Pons (tissue), 1 donor: ENCODE results near the gene CLIC3.
A peak's percentile ranks its signal among the peaks of the same experiment; 100 is the strongest.

ENCODE experiments used
- DNase-seq: peaks from one replicate; pipeline ENCODE4 v3.0.0-alpha.2; 2016; ENCODE audit warnings: low spot score

Gene CLIC3

DNA sequence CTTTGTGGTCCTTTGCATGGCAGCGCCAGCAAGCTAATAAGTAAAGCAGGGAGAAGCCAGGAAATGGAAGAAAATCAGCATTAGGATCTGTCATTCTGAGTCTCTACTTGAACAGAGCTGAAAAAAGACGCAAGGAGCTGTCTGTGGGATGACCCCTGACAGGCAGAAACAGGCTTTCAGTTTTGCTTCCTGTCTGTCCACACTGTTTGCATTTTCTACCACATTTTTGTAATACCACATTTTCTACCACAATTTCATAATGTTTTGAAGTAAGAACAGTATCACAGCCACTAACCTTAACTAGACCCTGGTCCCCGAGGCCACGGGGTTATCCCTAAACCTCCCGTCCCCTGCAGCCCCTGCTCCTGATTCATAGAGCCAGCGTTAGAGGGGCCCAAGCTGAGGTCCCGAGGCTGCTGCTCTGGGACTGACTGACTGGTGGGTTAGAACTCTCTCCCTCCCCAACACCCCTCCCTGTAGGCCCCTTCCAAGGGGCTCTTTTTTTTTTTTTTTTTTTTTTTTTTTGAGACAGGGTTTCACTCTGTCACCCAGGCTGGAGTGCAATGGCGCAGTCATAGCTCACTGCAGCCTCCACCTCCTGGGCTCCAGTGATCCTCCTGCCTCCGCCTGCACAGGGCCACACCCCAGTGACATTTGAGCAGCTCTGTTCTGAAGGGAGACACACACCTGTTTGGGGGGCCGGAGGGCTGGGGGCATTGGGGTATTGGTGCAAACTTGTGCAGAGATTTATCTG is 4.0 kb upstream of the CLIC3 start:
- no peak for DNase-seq

DNA sequence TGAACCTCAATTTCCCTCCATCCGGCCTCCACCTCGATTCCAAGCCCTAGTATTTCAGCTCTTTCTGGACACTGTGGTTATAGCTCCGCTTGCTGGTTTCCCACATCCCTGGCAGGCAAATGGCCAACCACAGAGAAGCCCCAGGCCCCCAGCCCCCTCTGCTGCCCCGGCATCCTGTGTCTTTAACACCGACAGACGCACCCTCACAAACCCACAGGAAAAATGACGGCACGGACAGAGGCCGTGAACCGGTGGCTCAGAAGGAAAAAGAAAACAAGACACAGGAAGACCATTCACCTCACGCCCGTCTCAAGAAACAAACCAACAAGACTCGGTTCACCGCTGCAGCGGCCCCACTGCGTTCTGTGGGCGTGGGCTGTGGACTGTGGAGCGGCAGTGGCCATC is 1.5 kb upstream of the CLIC3 start:
- no peak for DNase-seq

GRCh38 chr9:136997371-136997770 is 1.0 kb upstream of the CLIC3 start:
- DNase-seq, result no peak

GRCh38 chr9:136995772-136996311 is 526 bp downstream of the CLIC3 start:
- no peak for DNase-seq

- DNase-seq, result no peak
Measured at GRCh38 chr9:136995362-136995761, 1.0 kb downstream of the CLIC3 start.

DNA sequence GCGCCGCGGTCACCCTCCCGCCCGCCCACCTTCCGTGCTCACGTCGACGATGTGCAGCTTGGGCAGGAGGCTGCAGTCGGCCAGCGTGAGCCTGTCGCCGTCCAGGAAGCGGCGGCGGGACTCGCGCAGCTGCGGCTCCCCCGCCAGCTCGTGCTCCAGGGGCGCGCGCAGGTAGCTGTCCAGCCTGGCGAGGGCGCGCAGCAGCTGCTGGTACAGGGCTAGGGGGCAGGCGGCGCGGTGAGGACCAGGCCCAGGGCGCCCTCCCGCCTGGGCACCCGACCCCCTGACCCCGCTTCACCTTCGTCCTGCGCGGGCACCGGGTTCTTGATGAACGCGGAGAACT is 1.5 kb downstream of the CLIC3 start:
- no peak for DNase-seq

GRCh38 chr9:136994180-136994887 is 2.0 kb downstream of the CLIC3 start:
- DNase-seq, result no peak

DNA sequence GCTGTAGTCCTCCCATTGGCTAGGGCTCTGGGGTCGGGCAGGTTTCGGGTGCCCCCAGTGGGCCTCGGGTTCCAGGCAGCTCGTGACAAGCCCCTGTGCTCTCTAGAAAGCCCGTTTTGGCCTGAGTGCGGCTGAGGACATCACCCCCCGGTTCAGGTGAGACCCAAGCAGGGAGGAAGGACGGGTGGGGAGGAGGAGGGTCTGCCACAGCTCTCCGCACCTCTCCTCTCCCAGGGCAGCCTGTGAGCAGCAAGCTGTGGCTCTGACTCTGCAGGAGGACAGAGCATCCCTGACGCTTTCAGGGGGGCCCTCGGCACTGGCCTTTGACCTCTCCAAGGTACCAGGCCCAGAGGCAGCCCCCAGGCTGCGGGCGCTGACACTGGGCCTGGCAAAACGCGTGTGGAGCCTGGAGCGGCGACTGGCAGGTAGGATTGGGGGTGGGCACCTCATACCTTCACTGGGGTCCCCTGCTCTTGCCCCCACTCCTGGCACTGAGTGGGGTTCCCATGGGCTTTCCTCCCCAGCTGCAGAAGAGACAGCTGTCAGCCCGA is 3.5 kb downstream of the CLIC3 start:
- DNase-seq, result no peak

GRCh38 chr9:136991993-136992818 is 4.2 kb downstream of the CLIC3 start, which contains the start of gene PAXX:
TSS of gene PAXX (plus strand) at chr9:136992422. CDS start at chr9:136992444, 22 bp downstream.
- peak; percentile 77 for DNase-seq

DNA sequence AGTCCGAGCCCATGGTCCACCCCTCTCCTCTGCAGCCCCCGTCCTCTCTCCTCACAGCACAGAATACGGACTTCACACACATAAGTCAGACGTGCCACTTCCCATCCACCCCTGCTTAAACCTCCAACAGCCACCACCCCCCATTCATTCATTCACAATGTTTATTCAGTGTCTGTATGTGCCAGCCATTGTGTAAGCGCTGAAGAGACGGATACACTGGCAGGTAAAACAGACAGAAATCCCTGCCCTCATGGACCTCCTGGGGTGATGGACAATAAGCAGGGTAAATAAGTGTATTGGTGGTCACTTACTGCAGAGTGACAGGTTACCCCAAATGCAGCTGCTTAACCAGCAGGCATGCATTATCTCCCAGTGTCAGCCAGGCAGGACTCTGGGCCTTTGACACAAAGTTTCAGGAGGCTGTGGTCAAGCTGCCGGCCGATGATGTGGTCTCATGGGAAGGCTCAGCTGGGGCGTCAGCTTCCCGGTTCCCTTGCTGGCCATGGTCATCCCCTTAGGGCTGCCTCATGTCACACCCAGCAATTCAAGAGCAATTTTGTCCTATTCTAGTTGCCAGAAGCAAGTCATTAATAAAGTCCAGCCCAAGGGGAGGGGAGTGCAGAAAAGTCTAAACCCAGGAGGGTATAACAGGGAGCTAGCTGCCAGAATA is 6.0 kb downstream of the CLIC3 start:
- DNase-seq, result no peak

GRCh38 chr9:136988872-136989271 is 7.5 kb downstream of the CLIC3 start:
- no peak for DNase-seq

DNA sequence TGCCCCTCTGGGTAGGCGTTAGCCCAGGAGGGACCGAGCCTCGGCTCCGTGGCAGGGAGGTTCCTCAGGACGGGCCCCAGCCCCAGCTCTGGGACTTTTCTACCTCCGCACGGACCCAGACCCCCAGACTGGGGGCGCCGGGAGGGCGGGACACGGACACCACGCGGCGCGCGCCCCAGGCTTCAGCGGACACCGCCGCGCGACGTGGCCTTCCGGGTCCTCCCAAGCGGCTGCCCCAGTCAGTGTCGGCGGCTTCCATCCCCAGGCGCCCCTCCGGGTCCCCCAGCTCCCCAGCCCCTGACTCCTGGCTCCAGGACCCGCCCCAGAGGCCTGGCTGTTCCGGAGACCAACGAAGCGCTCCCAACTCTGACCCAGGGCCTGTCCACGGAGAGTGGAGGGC is 10.5 kb downstream of the CLIC3 start:
- no peak for DNase-seq

DNA sequence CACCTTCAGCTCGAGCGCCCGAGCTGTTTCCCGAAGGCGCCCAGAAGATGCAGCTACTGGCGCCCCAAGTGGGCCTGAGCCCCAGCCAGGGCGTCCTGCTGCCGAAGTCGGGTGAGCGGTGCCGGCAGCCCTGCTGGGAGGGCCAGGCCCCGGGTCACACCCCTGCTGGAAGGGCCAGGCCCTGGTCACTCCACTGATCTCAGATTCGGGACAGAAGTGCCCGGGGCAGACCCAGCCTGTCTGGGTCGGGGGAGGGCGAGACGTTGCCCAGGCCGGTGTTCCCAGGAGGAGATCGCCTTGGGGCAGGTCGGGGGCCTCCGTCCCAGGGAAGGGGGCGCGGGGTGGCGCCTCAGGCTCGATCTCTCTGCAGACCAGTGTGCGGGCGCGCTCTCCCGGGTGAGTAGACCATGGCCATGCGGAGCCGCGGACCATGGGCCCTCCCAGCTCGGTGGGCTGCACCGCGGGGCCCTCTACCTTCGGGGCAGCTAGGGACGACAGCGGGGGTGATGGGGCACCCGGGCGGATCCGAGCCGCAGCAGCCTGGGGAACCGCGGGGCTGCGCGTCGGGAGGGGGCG is 11.3 kb downstream of the CLIC3 start:
- no peak for DNase-seq

GRCh38 chr9:136984464-136985026 is 11.8 kb downstream of the CLIC3 start:
- DNase-seq, result no peak

GRCh38 chr9:136983656-136984314 is 12.6 kb downstream of the CLIC3 start:
- DNase-seq, result no peak

DNA sequence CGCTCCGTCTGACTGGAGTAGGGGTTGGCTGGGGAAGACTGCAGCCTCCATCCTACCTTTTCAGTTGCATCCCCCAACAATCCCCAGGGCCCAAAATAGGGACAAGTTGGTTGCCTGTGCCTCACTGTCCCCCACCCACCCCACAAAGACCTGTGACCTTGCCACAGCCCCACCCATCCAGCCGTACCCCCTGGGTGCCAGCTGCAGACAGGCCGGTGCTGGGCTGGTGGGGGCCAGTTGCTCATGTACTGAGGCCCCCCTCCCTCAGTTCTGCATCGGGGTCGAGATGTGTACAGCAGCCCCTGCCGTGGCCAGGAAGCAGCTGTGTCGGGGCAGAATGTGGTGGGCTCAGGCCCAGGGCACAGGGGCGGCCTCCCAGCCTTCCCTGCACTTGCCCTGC is 13.2 kb downstream of the CLIC3 start:
- DNase-seq, result no peak

DNA sequence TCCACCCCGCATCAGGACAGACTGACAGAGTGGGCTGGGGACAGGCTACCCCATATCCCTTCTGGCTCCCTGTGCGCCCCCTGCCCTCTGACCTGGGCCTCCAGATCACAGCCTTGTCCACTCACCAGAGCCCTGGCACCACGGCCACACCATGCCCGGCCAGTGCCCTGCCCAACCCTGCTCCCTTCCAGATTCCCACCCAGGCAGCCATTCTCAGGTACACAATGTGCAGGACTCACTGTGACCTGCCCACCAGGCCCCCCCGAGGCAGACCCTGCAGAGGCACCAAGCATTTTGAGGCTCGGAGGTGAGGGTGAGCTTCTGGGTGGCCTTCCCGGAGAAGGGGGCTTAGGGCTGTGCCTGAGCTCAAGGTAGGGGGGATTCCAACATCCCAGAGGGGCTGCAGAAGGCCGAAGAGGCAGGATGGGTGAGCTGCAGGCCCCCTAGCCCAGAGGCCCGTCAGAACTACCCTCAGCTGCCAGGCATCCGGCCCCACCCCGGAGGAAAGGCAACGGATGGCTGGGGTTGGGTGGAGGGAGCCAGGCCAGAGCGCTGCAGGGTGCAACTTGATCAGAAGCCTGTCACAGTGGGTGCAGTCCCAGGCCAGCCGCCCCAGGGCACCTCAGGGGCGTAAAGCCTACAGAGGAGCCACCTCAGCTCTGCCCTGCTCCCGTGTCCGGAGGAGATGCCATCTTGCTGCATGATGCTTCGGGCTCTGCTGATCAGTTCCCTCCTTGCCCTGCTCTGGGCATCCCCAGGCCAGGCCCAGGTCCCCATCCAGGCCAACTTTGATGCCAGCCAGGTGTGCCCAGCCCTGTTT is 13.9 kb downstream of the CLIC3 start, which contains the start of gene LCNL1:
TSS of gene LCNL1 (plus strand) at position 762 of the 820 bp plus-strand sequence. CDS start 594 bp downstream, outside the sequence.
- peak; percentile 75 for DNase-seq

- DNase-seq, result peak; percentile 81
Measured at GRCh38 chr9:136981588-136982231, 14.7 kb downstream of the CLIC3 start.
